Right forelimb (tissue), 1 donor: ENCODE measurements around the gene TRIM63.

Source experiments
- DNase-seq: peaks from one replicate; pipeline ENCODE4 v3.0.0-alpha.2; 2018

The TRIM63 gene

DNA sequence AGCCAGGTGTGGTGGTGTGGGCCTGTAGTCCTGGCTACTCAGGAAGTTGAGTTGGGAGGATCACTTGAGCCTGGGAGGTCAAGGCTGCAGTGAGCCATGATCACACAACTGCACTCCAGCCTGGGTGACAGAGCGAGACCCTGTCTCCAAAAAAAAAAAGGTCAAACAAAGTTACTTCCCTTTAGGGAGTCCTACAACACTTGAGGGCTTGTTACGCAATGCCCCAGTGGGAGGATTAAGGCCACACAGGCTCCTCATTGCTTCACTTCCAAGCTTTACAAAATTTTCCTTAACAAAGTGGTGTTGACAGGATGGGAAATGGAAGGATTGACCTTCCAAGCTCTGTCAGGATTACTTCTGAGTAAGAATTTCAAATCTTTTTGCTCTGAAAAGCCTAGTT is 52.1 kb downstream of the TRIM63 start:
- DNase-seq: no peak

DNA sequence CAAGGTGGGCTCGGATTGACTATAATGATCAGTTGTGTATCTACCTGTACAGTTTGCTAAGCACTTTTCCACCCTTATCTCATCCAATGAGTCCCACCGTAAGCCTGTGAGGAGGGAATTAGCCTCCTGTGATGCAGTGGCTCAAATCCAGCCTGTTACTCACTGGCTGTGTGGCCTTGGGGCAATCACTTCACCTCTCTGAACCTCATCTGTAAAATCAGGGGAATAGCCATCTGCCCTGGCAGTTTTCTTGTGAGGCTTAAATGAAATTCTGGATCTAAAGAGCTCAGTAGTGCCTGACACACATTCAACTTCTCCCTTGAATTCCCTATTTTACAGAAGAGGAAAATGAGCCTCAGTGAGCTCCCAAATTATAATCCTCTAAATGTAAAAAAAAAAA is 53.3 kb downstream of the TRIM63 start:
- no peak for DNase-seq

DNA sequence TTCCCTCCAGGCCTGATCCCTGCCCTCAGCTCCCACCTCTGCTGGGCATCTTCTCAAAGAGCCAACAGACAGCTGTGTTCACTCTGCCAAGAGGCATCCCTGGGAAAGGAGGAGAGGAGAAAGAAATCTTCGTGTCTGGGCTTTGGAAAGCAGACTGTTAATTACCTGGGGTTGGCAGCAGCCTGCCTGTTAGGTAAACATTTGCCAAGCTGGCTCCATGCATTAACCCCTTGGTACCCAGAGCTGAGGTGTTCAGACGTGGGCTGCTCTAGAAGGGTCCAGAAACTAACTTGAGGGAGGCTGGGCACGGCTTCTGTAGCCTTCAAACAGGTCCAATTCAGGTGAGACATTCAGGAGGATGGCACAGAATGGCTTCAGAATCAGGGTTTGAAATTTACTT is 54.6 kb downstream of the TRIM63 start:
- no peak for DNase-seq

DNA sequence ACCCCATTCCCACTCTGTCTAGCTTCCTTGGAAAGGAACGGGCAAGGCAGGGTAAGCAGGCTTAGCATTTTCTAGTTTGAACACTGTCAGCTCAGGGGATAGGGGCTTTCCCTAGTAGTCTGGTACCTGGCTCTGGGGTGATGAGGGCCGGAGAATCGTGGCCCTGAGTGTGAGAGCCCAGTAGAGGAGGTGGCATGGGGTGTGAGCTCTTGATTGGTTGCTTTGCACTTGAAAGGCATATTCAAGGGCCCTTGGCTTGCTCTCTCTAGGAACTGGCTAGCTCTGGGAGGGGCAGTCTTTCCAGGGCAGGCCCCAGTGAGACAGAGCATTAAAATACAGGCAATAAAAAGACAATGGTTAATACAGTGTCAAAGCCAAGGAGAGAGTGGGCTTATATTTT is 56.6 kb downstream of the TRIM63 start:
- DNase-seq: no peak

DNA sequence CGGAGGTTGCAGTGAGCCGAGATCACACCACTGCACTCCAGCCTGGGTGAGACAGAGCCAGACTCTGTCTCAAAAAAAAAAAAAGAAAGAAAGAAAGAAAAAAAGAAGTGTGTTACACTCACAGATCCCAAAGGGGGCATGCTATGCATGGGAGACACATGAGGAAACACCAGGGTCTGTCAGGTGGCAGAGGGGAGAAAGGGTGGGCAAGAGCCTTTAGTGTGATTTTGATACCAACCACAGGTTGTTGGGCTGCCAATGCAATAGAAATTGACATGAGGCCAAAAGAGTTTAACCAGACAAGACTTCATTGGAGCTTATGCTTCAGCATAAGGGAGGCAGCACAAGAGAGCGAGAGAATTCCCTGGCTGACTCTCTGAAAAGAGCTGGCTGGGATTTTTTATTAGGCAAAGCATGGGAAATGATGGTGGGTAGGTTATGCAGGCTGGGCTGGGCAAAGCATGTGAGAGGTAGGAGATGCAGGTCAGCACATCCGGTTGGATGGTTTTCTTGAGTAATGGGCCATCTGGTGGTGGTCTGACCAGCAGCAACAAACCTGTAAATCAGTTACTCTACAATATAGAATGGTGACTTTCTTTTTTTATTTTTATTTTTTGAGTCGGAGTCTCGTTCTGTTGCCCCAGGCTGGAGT is 57.5 kb downstream of the TRIM63 start:
- DNase-seq: no peak

DNA sequence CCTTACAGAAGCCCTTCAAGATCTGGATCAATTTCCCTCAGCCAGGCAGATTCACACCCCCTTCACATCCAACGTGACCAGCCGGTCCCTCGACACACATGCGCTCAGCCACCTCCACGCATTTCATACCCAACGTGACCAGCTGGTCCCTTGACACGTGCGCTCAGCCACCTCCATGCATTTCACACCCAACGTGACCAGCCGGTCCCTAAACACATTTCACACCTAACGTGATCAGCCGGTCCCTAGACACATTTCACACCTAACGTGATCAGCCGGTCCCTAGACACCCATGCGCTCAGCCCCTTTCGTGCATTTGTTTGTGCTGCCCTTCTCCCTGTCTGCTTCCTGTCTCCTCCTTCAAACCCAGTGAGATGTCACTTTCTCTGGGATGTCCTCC is 60.7 kb downstream of the TRIM63 start:
- no peak for DNase-seq

DNA sequence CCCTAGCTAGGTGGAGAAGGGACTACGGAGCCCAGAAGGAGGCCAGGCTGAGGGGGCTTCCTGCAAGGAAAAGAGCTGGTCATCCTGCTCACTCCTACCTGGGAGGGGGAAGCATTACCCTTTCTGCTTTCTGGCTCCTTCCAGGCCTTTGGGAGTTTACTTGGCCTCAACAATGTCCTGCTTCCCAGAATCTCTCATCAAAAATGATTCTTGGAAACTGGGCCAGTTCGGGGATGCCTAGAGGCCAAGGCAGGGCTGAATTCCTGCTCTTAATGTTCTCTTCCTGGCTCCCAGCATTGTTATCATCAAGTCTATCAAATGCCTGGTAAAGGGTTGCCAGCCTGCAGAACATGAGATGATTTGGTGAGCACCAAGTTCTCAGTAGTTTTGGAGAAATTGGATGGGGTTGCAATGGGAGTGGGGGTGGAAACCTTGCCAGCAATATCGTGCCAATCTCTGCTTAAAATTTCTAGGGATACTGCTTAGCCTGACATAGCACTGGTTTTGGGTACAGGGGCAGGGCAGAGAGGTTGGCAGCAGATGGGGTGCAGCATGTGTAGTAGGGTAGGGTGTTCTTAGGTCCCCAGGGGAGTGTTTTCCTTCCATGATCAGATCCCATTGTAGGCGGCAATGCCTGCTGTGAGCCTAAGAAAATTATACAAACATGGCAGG is 61.9 kb downstream of the TRIM63 start:
- DNase-seq: no peak

GRCh38 chr1:26003756-26004155 is 63.7 kb downstream of the TRIM63 start:
- DNase-seq: no peak

DNA sequence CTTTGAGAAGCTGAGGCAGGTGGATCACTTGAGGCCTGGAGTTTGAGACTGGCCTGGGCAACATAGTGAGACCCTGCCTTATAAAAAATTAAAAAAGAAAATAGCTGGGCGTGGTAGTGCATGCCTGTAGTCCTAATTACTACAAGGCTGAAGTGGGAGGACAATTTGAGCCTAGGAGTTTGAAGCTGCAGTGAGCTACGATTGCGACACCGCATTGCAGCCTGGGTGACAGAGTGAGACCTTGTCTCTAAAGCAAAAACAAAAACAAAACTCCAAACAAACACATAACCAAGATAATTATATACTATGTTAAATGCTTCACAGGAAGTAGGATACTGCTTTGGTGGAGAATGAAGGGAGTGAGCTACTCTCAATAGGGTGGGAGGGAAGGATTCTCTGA is 64.2 kb downstream of the TRIM63 start:
- no peak for DNase-seq
